ENCODE data around the gene C1QTNF6.

C1QTNF6 gene

GRCh38 chr22:37146507-37147180 lies 41.4 kb downstream of the C1QTNF6 start:
- in situ Hi-C loops (cut with MboI; ENCODE audit: low sequenced_read_pairs, unreplicated experiment): no loop called here
- no peak for DNase-seq (ENCODE audit: low spot score)

GRCh38 chr22:37146051-37146385 lies 42.0 kb downstream of the C1QTNF6 start:
- no peak for DNase-seq (ENCODE audit: low spot score)
- no peak for TF ChIP-seq CTCF (IDR thresholded peaks at IDR 0.05; ENCODE audit: borderline replicate concordance, control extremely low read depth, extremely low read depth, insufficient read depth, missing control alignments)
- in situ Hi-C loops (cut with MboI; ENCODE audit: low sequenced_read_pairs, unreplicated experiment): no loop called here

More at GRCh38 chr22:37146507-37147180, 41.4 kb downstream of the C1QTNF6 start:
- no peak for TF ChIP-seq CTCF (IDR thresholded peaks at IDR 0.05; ENCODE audit: borderline replicate concordance, control extremely low read depth, extremely low read depth, insufficient read depth, missing control alignments)

GRCh38 chr22:37145180-37146050 lies 42.6 kb downstream of the C1QTNF6 start:
- no peak for TF ChIP-seq CTCF (IDR thresholded peaks at IDR 0.05; ENCODE audit: borderline replicate concordance, control extremely low read depth, extremely low read depth, insufficient read depth, missing control alignments)
- in situ Hi-C loops (cut with MboI; ENCODE audit: low sequenced_read_pairs, unreplicated experiment): no loop called here
- no peak for DNase-seq (ENCODE audit: low spot score)

GRCh38 chr22:37144180-37144554 lies 43.9 kb downstream of the C1QTNF6 start:
- DNase-seq (ENCODE audit: low spot score): no peak
- no peak for TF ChIP-seq CTCF (IDR thresholded peaks at IDR 0.05; ENCODE audit: borderline replicate concordance, control extremely low read depth, extremely low read depth, insufficient read depth, missing control alignments)
- in situ Hi-C loops (cut with MboI; ENCODE audit: low sequenced_read_pairs, unreplicated experiment): no loop called here

GRCh38 chr22:37141971-37142370 lies 46.1 kb downstream of the C1QTNF6 start:
- DNase-seq (ENCODE audit: low spot score): no peak
- in situ Hi-C loops (cut with MboI; ENCODE audit: low sequenced_read_pairs, unreplicated experiment): no loop called here
- TF ChIP-seq CTCF (IDR thresholded peaks at IDR 0.05; ENCODE audit: borderline replicate concordance, control extremely low read depth, extremely low read depth, insufficient read depth, missing control alignments): no peak

GRCh38 chr22:37141476-37141875 lies 46.6 kb downstream of the C1QTNF6 start:
- DNase-seq (ENCODE audit: low spot score): no peak
- no peak for TF ChIP-seq CTCF (IDR thresholded peaks at IDR 0.05; ENCODE audit: borderline replicate concordance, control extremely low read depth, extremely low read depth, insufficient read depth, missing control alignments)
- in situ Hi-C loops (cut with MboI; ENCODE audit: low sequenced_read_pairs, unreplicated experiment): no loop called here
